ENCODE measurements around the gene HK3. TPM values are rescaled to one million over a fixed set of nuclear protein-coding genes. Genes with fewer than 3 reads are reported as not detected.

The HK3 gene
- total RNA-seq, 1 donor from 2014 or later = not detected

GRCh38 chr5:176844706-176845391 is 54.3 kb downstream of the HK3 start:
- no peak overlapping the region for H3K4me3 ChIP-seq
- H3K9me3 Mint-ChIP-seq = no peaks in the 10 kb centered on the region
- DNase-seq (ENCODE audit: low spot score) = no peak
- no peaks in the 10 kb centered on the region for H3K79me2 ChIP-seq (ENCODE audit: low read depth)
- peaks cover 7% of the 10 kb centered on the region for H4K20me1 ChIP-seq (ENCODE audit: low read depth)
- no peaks in the 10 kb centered on the region for H3K36me3 ChIP-seq
- H3K4me3 Mint-ChIP-seq = peak overlapping the region; percentile 73
- H2AFZ ChIP-seq (replicated peaks) = no peak overlapping the region
- H3K27ac Mint-ChIP-seq = peak overlapping the region; percentile 30
- H3K9me3 ChIP-seq (ENCODE audit: low read depth) = no peaks in the 10 kb centered on the region
- no peaks in the 10 kb centered on the region for H3K27me3 ChIP-seq
- no peak overlapping the region for H3K9ac ChIP-seq
- no peaks in the 10 kb centered on the region for H3K36me3 Mint-ChIP-seq
- H3F3A ChIP-seq (ENCODE audit: low read depth) = no peaks in the 10 kb centered on the region
- no peak overlapping the region for H3K27ac ChIP-seq
- peaks cover 21% of the 10 kb centered on the region for H3K27me3 Mint-ChIP-seq (ENCODE audit: insufficient read depth, low read depth)
- TF ChIP-seq EZH2 (IDR thresholded peaks at IDR 0.05) = no peak
- TF ChIP-seq CTCF (IDR thresholded peaks at IDR 0.05) = no peak
- TF ChIP-seq EZH2phosphoT487 (IDR thresholded peaks at IDR 0.05) = no peak
- no peak overlapping the region for H3K4me2 ChIP-seq
- H3K4me1 Mint-ChIP-seq = peaks cover 22% of the 10 kb centered on the region
- peaks cover 32% of the 10 kb centered on the region for H3K4me1 ChIP-seq

- H3K79me2 ChIP-seq (ENCODE audit: low read depth) = no peaks in the 10 kb centered on the region
- no peaks in the 10 kb centered on the region for H3F3A ChIP-seq (ENCODE audit: low read depth)
- H3K4me1 Mint-ChIP-seq = peaks cover 22% of the 10 kb centered on the region
- DNase-seq (ENCODE audit: low spot score) = no peak
- no peaks in the 10 kb centered on the region for H3K9me3 Mint-ChIP-seq
- no peaks in the 10 kb centered on the region for H3K27me3 ChIP-seq
- H3K9ac ChIP-seq = no peak overlapping the region
- H2AFZ ChIP-seq (replicated peaks) = no peak overlapping the region
- H3K36me3 Mint-ChIP-seq = no peaks in the 10 kb centered on the region
- peaks cover 34% of the 10 kb centered on the region for H3K4me1 ChIP-seq
- peaks cover 10% of the 10 kb centered on the region for H4K20me1 ChIP-seq (ENCODE audit: low read depth)
- H3K27ac ChIP-seq = no peak overlapping the region
- H3K27ac Mint-ChIP-seq = no peak overlapping the region
- TF ChIP-seq EZH2 (IDR thresholded peaks at IDR 0.05) = no peak
- no peak for TF ChIP-seq CTCF (IDR thresholded peaks at IDR 0.05)
- no peak for TF ChIP-seq EZH2phosphoT487 (IDR thresholded peaks at IDR 0.05)
- H3K4me2 ChIP-seq = no peak overlapping the region
- H3K4me3 Mint-ChIP-seq = no peak overlapping the region
- no peaks in the 10 kb centered on the region for H3K9me3 ChIP-seq (ENCODE audit: low read depth)
- peaks cover 21% of the 10 kb centered on the region for H3K27me3 Mint-ChIP-seq (ENCODE audit: insufficient read depth, low read depth)
- H3K36me3 ChIP-seq = no peaks in the 10 kb centered on the region
- H3K4me3 ChIP-seq = no peak overlapping the region
Measured at GRCh38 chr5:176844281-176844680, 54.9 kb downstream of the HK3 start.

GRCh38 chr5:176843673-176844072 is 55.5 kb downstream of the HK3 start:
- H3K4me2 ChIP-seq = no peak overlapping the region
- no peaks in the 10 kb centered on the region for H3F3A ChIP-seq (ENCODE audit: low read depth)
- no peak overlapping the region for H3K27ac Mint-ChIP-seq
- H3K9ac ChIP-seq = no peak overlapping the region
- H3K4me3 ChIP-seq = no peak overlapping the region
- no peak for TF ChIP-seq EZH2 (IDR thresholded peaks at IDR 0.05)
- TF ChIP-seq EZH2phosphoT487 (IDR thresholded peaks at IDR 0.05) = no peak
- TF ChIP-seq CTCF (IDR thresholded peaks at IDR 0.05) = no peak
- H3K27me3 Mint-ChIP-seq (ENCODE audit: insufficient read depth, low read depth) = peaks cover 22% of the 10 kb centered on the region
- H3K27me3 ChIP-seq = peaks cover 3% of the 10 kb centered on the region
- peaks cover 16% of the 10 kb centered on the region for H4K20me1 ChIP-seq (ENCODE audit: low read depth)
- H3K4me3 Mint-ChIP-seq = peak overlapping the region; percentile 63
- no peak overlapping the region for H2AFZ ChIP-seq (replicated peaks)
- H3K9me3 Mint-ChIP-seq = no peaks in the 10 kb centered on the region
- H3K4me1 Mint-ChIP-seq = peaks cover 22% of the 10 kb centered on the region
- H3K9me3 ChIP-seq (ENCODE audit: low read depth) = no peaks in the 10 kb centered on the region
- H3K36me3 ChIP-seq = no peaks in the 10 kb centered on the region
- DNase-seq (ENCODE audit: low spot score) = no peak
- no peaks in the 10 kb centered on the region for H3K36me3 Mint-ChIP-seq
- H3K27ac ChIP-seq = no peak overlapping the region
- no peaks in the 10 kb centered on the region for H3K79me2 ChIP-seq (ENCODE audit: low read depth)
- peaks cover 37% of the 10 kb centered on the region for H3K4me1 ChIP-seq

Measured in neural progenitor cell (in vitro differentiated cells).